Common myeloid progenitor, CD34-positive (primary cell): ENCODE measurements around the gene GNLY.

Source experiments
- CTCF ChIA-PET: fragments of 350-600 bp; sonication (Branson Sonifier 250); formaldehyde crosslinking; loops from one replicate; lab custom pipeline; 2021; ENCODE audit warnings: antibody characterized with exemption; lab: Charles Lee
- POLR2A ChIA-PET: fragments of 350-600 bp; sonication (Branson Sonifier 250); formaldehyde crosslinking; loops from one replicate; lab custom pipeline; 2021; ENCODE audit warnings: antibody characterized with exemption; lab: Charles Lee
- DNase-seq, 3 donors: peaks; one replicate each; pipeline versions ENCODE4 v3.0.0 to v3.0.0-alpha.2; 2013
- H3K27ac ChIP-seq, 2 experiments: 1 replicate in 1 of 2; 2 replicates in 1 of 2; pipeline ENCODE4 v1.7.0; 2013; ENCODE audit warnings: inconsistent platforms in 2 of 2, low read length in 2 of 2, mild to moderate bottlenecking in 2 of 2, low read depth in 1 of 2, moderate library complexity in 1 of 2; ENCODE audit not compliant: severe bottlenecking in 2 of 2, insufficient read depth in 1 of 2, poor library complexity in 1 of 2
- H3K27me3 ChIP-seq, 5 experiments: replicated peaks in 2 of 5; 1 replicate in 3 of 5; 2 replicates in 2 of 5; pipeline versions ENCODE4 v1.6.1 to v1.7.0; 2013; ENCODE audit warnings: low read length in 4 of 5, mild to moderate bottlenecking in 2 of 5, moderate library complexity in 2 of 5, inconsistent platforms in 1 of 5; ENCODE audit not compliant: insufficient read depth in 5 of 5, control insufficient read depth in 4 of 5
- H3K36me3 ChIP-seq, 4 experiments: 1 replicate in 2 of 4; 2 replicates in 2 of 4; pipeline versions ENCODE4 v1.6.1 to v1.7.0; 2013; ENCODE audit warnings: low read length in 3 of 4, control low read depth in 1 of 4, mild to moderate bottlenecking in 1 of 4; ENCODE audit not compliant: control insufficient read depth in 4 of 4, insufficient read depth in 4 of 4
- H3K4me1 ChIP-seq, 4 experiments: 1 replicate in 3 of 4; 2 replicates in 1 of 4; pipeline versions ENCODE4 v1.6.1 to v1.7.1; 2013; ENCODE audit warnings: low read length in 3 of 4, mild to moderate bottlenecking in 3 of 4, control low read depth in 1 of 4, inconsistent platforms in 1 of 4, moderate library complexity in 1 of 4; ENCODE audit not compliant: control insufficient read depth in 4 of 4, insufficient read depth in 4 of 4; ENCODE audit errors: control extremely low read depth in 1 of 4
- H3K4me3 ChIP-seq, 7 experiments: 1 replicate in 4 of 7; 2 replicates in 3 of 7; pipeline versions ENCODE4 v1.5.1 to v1.7.0; 2013; ENCODE audit warnings: mild to moderate bottlenecking in 7 of 7, low read length in 6 of 7, moderate library complexity in 6 of 7, inconsistent platforms in 2 of 7, low read depth in 2 of 7, control low read depth in 1 of 7; ENCODE audit not compliant: insufficient read depth in 4 of 7, control insufficient read depth in 1 of 7; ENCODE audit errors: extremely low read depth in 1 of 7
- H3K9me3 ChIP-seq, 5 experiments: 1 replicate in 4 of 5; 2 replicates in 1 of 5; pipeline versions ENCODE4 v1.6.1 to v1.7.1; 2013; ENCODE audit warnings: low read length in 4 of 5, mild to moderate bottlenecking in 2 of 5, inconsistent platforms in 1 of 5, low read depth in 1 of 5, moderate library complexity in 1 of 5; ENCODE audit not compliant: control insufficient read depth in 4 of 5, insufficient read depth in 2 of 5; ENCODE audit errors: control extremely low read depth in 1 of 5
- WGBS: methylation state at CpG from one replicate; pipeline ENCODE4 v1.1.5; 2013; ENCODE audit not compliant: insufficient coverage; 5-methylcytosine and 5-hydroxymethylcytosine counted together

The GNLY gene

DNA sequence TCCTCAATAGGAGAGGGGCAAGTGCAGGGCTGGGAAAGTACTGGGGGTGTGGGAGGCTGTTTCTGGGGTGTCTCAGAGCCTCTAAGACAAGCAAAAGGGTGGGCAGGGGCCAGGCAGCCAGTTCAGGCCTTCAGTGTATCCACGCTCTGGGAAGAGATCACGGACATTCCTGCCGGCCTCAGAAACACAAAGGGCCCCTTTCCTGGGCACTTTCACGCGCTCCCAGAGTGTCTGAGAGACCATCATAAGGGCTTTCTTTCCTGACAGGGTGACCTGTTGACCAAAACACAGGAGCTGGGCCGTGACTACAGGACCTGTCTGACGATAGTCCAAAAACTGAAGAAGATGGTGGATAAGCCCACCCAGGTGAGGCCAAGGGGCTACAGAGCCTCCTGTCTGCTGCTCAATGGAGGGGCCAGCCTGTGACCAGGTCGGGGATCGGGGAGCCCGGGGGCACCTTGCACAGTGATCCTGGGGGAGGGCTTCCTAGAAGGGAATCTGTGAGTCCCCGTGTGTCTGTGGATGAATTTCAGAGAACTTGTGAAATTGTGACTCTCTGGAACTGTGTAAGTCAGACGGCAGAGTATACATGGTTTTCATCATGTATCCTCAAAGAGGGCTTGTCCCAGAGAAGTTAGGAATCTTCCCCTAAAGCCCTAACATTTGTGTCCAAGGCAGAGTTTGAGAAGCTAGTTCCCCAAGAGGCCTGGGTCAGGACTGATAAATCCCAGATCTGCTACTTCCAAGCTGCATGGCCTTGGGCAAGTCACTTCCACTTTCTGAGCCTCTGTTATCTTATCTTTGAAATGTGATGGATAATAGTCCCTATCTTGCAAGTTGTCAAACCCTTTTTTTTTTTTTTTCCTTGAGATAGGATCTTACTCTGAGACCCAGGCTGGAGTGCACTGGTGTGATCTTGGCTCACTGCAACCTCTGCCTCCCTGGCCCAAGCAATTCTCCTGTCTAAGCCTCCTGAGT is 1.8 kb downstream of the GNLY start:
- no peaks in the 10 kb centered on the region for H3K9me3 ChIP-seq
- no peak for DNase-seq
- POLR2A ChIA-PET: no interaction called here

DNA sequence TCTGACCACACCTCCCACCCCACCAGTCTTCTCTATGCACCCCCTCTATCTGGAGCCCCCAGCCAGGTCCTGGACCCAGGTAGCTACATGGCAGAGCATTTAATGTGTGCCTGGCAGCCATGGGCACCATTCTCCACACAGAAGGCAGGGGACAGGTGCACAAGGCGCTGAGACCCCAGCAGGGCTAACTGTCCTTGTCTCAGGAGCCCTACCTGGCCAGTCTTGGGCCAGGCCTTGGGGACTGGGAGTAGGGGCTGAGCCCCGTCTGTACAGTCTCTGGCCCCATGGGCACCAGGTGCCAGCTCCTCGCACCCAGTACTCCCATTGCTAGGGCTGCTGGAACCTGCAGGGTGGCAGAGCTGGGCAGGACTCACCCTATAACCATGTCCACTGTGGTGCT is 2.9 kb downstream of the GNLY start:
- no peaks in the 10 kb centered on the region for H3K27me3 ChIP-seq
- H3K4me3 ChIP-seq: no peak overlapping the region
- no peaks in the 10 kb centered on the region for H3K9me3 ChIP-seq
- ChIA-PET CTCF (interaction anchor here (0.8 to 2.8 kb wide), 7 partner anchors 9 to 64 kb away, joined by 3 to 30 read pairs (median 7); no protein-coding TSS in a partner anchor), POLR2A (no interaction called here)
- WGBS: 78% methylated on average over 3 of the region's 3 CpGs
- H3K36me3 ChIP-seq: no peaks in the 10 kb centered on the region
- DNase-seq: no peak
- H3K27ac ChIP-seq: no peak overlapping the region
- peaks cover 0 to 22% (median 15%) of the 10 kb centered on the region in 4 experiments for H3K4me1 ChIP-seq

More for the DNA sequence above, 1.8 kb downstream of the GNLY start:
- H3K4me1 ChIP-seq: peaks cover 0 to 22% (median 15%) of the 10 kb centered on the region in 4 experiments
- H3K4me3 ChIP-seq: no peak overlapping the region
- no peaks in the 10 kb centered on the region for H3K27me3 ChIP-seq
- H3K27ac ChIP-seq: no peak overlapping the region
- 98% methylated on average over 9 of the region's 12 CpGs for WGBS
- CTCF ChIA-PET: interaction anchor here (0.7 to 3.8 kb wide), 7 partner anchors 9 to 46 kb away, joined by 3 to 32 read pairs (median 4); no protein-coding TSS in a partner anchor
- H3K36me3 ChIP-seq: no peaks in the 10 kb centered on the region

- ChIA-PET CTCF (interaction anchor here (0.9 to 2.8 kb wide), 8 partner anchors 9 to 63 kb away, joined by 3 to 30 read pairs (median 4); no protein-coding TSS in a partner anchor), POLR2A (no interaction called here)
- no peak for DNase-seq
- Histone ChIP-seq H3K36me3 (no peaks in the 10 kb centered on the region), H3K9me3 (no peaks in the 10 kb centered on the region), H3K27ac (no peak overlapping the region), H3K4me1 (peaks cover 0 to 18% (median 14%) of the 10 kb centered on the region in 4 experiments), H3K4me3 (no peak overlapping the region), H3K27me3 (no peaks in the 10 kb centered on the region)
- 80% methylated on average over 1 of the region's 2 CpGs for WGBS
These were observed 3.6 kb downstream of the GNLY start for GRCh38 chr2:85697716-85698115.

- WGBS: 20% methylated on average over 5 of the region's 11 CpGs
- Histone ChIP-seq H3K36me3 (no peaks in the 10 kb centered on the region), H3K4me3 (peak overlapping the region in 1 of 7 experiments; percentile 35), H3K9me3 (no peaks in the 10 kb centered on the region), H3K27ac (no peak overlapping the region), H3K4me1 (peaks cover 0 to 17% (median 14%) of the 10 kb centered on the region in 4 experiments), H3K27me3 (no peaks in the 10 kb centered on the region)
- ChIA-PET POLR2A (no interaction called here), CTCF (interaction anchor here (0.9 to 2.8 kb wide), 8 partner anchors 8 to 61 kb away, joined by 3 to 30 read pairs (median 4); no protein-coding TSS in a partner anchor)
- DNase-seq: peak in 2 of 3 donors; percentile 73 to 74
These were observed 4.2 kb downstream of the GNLY start for GRCh38 chr2:85698184-85698879.

DNA sequence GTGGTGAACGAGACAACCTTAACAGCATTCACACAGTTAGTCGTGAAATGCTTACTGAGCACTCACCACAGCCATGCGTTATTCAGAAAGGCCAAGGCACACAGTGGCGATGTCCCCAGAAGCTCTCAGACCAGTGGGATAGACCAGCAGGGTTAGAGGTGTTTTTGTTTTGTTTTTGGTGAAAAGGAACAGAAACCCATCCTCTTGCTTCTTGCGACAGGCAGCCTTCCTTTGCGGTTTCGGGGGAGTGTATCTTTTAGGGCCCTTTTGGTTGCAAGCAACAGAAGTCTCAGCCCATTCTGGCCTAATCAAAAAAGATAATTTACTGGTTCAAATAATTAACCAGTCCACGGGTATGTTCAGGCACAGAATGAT is 4.7 kb downstream of the GNLY start:
- Histone ChIP-seq H3K27ac (no peak overlapping the region), H3K4me3 (no peak overlapping the region), H3K4me1 (peaks cover 0 to 17% (median 14%) of the 10 kb centered on the region in 4 experiments), H3K9me3 (no peaks in the 10 kb centered on the region), H3K36me3 (no peaks in the 10 kb centered on the region), H3K27me3 (no peaks in the 10 kb centered on the region)
- 81% methylated on average over 4 of the region's 8 CpGs for WGBS
- POLR2A ChIA-PET: no interaction called here
- CTCF ChIA-PET: interaction anchor here (0.9 to 2.6 kb wide), 5 partner anchors 13 to 62 kb away, joined by 3 to 9 read pairs (median 4); no protein-coding TSS in a partner anchor
- DNase-seq: no peak

GRCh38 chr2:85699325-85699724 is 5.2 kb downstream of the GNLY start:
- Histone ChIP-seq H3K9me3 (no peaks in the 10 kb centered on the region), H3K27ac (no peak overlapping the region), H3K4me1 (peaks cover 0 to 19% (median 14%) of the 10 kb centered on the region in 4 experiments), H3K36me3 (no peaks in the 10 kb centered on the region), H3K27me3 (no peaks in the 10 kb centered on the region), H3K4me3 (no peak overlapping the region)
- ChIA-PET POLR2A (no interaction called here), CTCF (interaction anchor here (0.7 to 2.1 kb wide), 6 partner anchors 13 to 63 kb away, joined by 3 to 7 read pairs (median 4); no protein-coding TSS in a partner anchor)
- WGBS: 100% methylated on average over 1 of the region's 1 CpG
- no peak for DNase-seq
